ENCODE measurements around the gene RHOF.
A peak's percentile ranks its signal among the peaks of the same experiment; 100 is the strongest.

Gene RHOF

GRCh38 chr12:121800694-121801594 is 7.5 kb upstream of the RHOF start:
- Histone ChIP-seq H3K4me3 (peak overlapping the region; percentile 90 to 91), H3K27ac (peak overlapping the region; percentile 100), H3K27me3 (no peaks in the 10 kb centered on the region), H3K36me3 (peaks cover 0 to 9% (median 0%) of the 10 kb centered on the region in 3 donors), H3K9me3 (no peaks in the 10 kb centered on the region), H3K4me1 (peaks cover 0 to 42% (median 35%) of the 10 kb centered on the region in 4 donors)
- TF ChIP-seq, protein P1, sequence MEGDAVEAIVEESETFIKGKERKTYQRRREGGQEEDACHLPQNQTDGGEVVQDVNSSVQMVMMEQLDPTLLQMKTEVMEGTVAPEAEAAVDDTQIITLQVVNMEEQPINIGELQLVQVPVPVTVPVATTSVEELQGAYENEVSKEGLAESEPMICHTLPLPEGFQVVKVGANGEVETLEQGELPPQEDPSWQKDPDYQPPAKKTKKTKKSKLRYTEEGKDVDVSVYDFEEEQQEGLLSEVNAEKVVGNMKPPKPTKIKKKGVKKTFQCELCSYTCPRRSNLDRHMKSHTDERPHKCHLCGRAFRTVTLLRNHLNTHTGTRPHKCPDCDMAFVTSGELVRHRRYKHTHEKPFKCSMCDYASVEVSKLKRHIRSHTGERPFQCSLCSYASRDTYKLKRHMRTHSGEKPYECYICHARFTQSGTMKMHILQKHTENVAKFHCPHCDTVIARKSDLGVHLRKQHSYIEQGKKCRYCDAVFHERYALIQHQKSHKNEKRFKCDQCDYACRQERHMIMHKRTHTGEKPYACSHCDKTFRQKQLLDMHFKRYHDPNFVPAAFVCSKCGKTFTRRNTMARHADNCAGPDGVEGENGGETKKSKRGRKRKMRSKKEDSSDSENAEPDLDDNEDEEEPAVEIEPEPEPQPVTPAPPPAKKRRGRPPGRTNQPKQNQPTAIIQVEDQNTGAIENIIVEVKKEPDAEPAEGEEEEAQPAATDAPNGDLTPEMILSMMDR (IDR thresholded peaks at IDR 0.05): no peak
- DNase-seq: peak; percentile 76 to 89
- intact Hi-C loops (cut with DNase I; ENCODE audit: low total_unique reads): no loop called here

DNA sequence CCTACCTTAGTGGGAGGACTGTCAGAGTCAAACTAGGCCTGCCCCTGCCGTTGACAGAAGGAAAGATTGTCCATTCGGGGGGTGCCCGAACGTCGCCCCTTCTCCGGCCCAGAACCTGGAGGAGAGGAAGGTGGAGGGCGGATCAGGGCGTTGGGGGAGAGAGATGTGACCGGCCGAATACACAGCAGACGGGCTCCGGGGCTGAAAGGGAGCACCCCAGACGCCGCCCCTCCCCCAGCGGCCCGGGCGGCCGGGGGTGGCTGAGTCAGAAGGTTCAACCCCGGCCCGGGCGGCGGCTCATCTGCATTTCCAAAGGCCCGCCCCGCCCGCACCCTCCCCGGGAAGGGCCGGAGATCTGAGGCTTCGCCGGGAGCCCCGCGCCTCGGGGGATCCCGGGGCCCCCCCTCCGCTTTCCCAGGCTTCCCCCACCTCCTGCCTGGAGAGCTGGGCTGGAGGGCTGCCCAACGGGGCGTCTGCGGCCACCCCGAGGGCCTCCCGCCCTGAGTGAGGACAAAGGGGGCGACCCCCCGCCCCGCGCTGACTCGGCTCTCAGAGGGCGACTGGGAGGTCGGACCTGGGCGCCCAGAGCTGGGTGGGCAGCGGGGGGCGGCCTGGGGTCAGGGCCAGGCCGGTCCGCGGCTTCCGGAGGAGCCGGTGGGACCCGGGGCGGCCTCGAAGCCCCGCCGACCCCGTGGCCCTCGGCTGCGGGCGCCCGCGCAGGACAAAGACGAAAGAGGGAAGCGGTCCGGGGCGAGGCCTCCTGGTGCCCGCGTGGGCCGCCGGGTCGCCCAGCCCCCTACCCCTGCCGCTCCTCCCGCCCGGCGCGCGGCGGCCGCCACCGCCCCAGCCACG is 6.6 kb upstream of the RHOF start:
- peaks cover 0 to 48% (median 39%) of the 10 kb centered on the region in 4 donors for H3K4me1 ChIP-seq
- TF ChIP-seq, protein P1 (IDR thresholded peaks at IDR 0.05): no peak
- H3K27me3 ChIP-seq: no peaks in the 10 kb centered on the region
- intact Hi-C loops (cut with DNase I; ENCODE audit: low total_unique reads): no loop called here
- peak overlapping the region; percentile 90 to 91 for H3K4me3 ChIP-seq
- peak overlapping the region; percentile 100 for H3K27ac ChIP-seq
- peaks cover 0 to 18% (median 4%) of the 10 kb centered on the region in 3 donors for H3K36me3 ChIP-seq
- H3K9me3 ChIP-seq: no peaks in the 10 kb centered on the region
- peak; percentile 94 to 96 for DNase-seq

DNA sequence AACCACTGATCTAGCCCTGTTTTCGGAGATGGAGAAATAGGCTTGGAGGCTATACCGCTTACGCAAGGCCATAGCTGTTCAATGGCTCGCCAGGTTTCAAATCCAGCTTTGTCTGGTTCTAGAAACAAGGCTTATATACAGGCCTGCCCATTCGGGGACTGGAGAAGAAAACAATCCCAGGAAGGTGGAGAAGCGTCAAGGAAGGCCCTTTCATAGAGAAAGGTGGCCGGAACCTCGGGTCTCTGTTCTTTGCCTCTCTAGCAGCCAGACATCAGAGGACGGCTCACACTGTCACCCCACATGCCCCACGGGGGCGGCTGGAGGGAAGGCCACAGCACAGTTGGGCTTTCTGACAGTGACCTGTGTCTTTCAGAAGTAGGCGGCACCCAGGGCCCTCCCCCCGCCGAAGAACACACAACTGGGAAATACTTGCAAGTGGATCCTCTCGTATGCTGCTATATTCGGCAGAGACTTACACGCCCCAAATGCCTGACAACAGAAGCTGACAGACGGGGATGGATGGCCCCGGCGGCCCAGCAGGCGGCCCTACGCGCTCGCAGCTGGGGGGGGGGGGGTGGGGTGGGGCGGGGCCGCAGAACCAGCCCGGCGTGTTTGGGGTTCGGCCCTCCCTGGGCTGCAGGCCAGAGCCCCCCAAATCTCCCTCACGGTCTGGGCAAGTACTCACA is 5.8 kb upstream of the RHOF start:
- H3K36me3 ChIP-seq: peaks cover 0 to 18% (median 4%) of the 10 kb centered on the region in 3 donors
- intact Hi-C loops (cut with DNase I; ENCODE audit: low total_unique reads): no loop called here
- peak overlapping the region; percentile 100 for H3K27ac ChIP-seq
- peak; percentile 83 to 91 for DNase-seq
- H3K4me1 ChIP-seq: peaks cover 0 to 52% (median 45%) of the 10 kb centered on the region in 4 donors
- H3K4me3 ChIP-seq: peak overlapping the region; percentile 90 to 91
- TF ChIP-seq, protein P1 (IDR thresholded peaks at IDR 0.05): no peak
- H3K27me3 ChIP-seq: no peaks in the 10 kb centered on the region
- no peaks in the 10 kb centered on the region for H3K9me3 ChIP-seq

DNA sequence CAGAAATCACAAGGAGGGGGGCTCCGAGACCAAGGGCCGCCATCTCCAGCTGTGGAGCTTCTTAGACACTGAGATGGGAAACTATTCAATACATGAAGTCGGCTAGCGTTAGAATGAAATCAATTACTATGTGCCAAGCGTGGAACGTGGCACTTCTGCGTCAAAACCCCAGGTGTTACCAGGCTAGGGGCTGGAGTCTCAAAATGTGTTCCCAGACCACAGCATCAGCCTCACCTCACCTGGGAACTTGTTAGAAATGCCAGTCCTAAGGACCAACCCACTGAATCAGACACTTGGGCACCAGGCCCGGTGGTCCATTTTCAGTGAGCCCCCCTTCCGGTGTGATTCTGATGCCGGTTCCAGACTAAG is 5.3 kb upstream of the RHOF start:
- intact Hi-C loops (cut with DNase I; ENCODE audit: low total_unique reads): no loop called here
- Histone ChIP-seq H3K27ac (peak overlapping the region; percentile 100), H3K4me1 (peaks cover 0 to 56% (median 50%) of the 10 kb centered on the region in 4 donors), H3K4me3 (peak overlapping the region; percentile 90 to 91), H3K36me3 (peaks cover 0 to 18% (median 4%) of the 10 kb centered on the region in 3 donors), H3K9me3 (no peaks in the 10 kb centered on the region), H3K27me3 (no peaks in the 10 kb centered on the region)
- TF ChIP-seq, protein P1 (IDR thresholded peaks at IDR 0.05): no peak
- no peak for DNase-seq

Data from tibial artery (tissue), 4 donors.